Natural killer cell (primary cell): ENCODE data around the gene ALOX5. TPM values are rescaled to one million over a fixed set of nuclear protein-coding genes. Genes with fewer than 3 reads are reported as not detected.

ENCODE experiments used
- ATAC-seq, 3 donors: fragments of 150-1000 bp in 2 of 3; fragments of 200-7000 bp in 1 of 3; cut with Tn5 transposase; 1 replicate in 1 of 3; 2 replicates in 2 of 3; pipeline ENCODE4 v1.10.0; 2021; ENCODE audit warnings: mild to moderate bottlenecking in 2 of 3, moderate library complexity in 2 of 3
- DNase-seq, 2 donors: peaks; one replicate each; pipeline versions ENCODE4 v3.0.0 to v3.0.0-alpha.2; 2013 to 2021; ENCODE audit warnings: mixed read lengths in 1 of 2
- H3K27ac ChIP-seq: one replicate; pipeline ENCODE4 v1.5.1; 2013; ENCODE audit warnings: mild to moderate bottlenecking, low read length
- H3K27me3 ChIP-seq: one replicate; pipeline ENCODE4 v1.6.1; 2013; ENCODE audit warnings: low read length; ENCODE audit not compliant: control insufficient read depth, insufficient read depth
- H3K36me3 ChIP-seq: one replicate; pipeline ENCODE4 v1.6.1; 2013; ENCODE audit warnings: low read length; ENCODE audit not compliant: control insufficient read depth, insufficient read depth
- H3K4me1 ChIP-seq: one replicate; pipeline ENCODE4 v1.6.1; 2013; ENCODE audit warnings: low read length; ENCODE audit not compliant: control insufficient read depth, insufficient read depth
- H3K4me3 ChIP-seq: one replicate; pipeline ENCODE4 v1.5.1; 2013; ENCODE audit warnings: low read length
- H3K9me3 ChIP-seq: one replicate; pipeline ENCODE4 v1.6.1; 2013; ENCODE audit warnings: low read length; ENCODE audit not compliant: control insufficient read depth, insufficient read depth
- H3K27ac Mint-ChIP-seq, 2 donors: one replicate each; pipeline ENCODE4 v1.8.0; 2022; ENCODE audit warnings: mild to moderate bottlenecking in 2 of 2, mixed read lengths in 2 of 2, moderate library complexity in 1 of 2
- H3K27me3 Mint-ChIP-seq, 2 donors: one replicate each; pipeline ENCODE4 v1.8.0; 2022; ENCODE audit warnings: low read depth in 2 of 2, mixed read lengths in 2 of 2
- H3K36me3 Mint-ChIP-seq: one replicate; pipeline ENCODE4 v1.8.0; 2022; ENCODE audit warnings: mixed read lengths
- H3K4me1 Mint-ChIP-seq, 2 donors: one replicate each; pipeline ENCODE4 v1.8.0; 2022; ENCODE audit warnings: mixed read lengths in 2 of 2
- H3K4me3 Mint-ChIP-seq: one replicate; pipeline ENCODE4 v1.8.0; 2022; ENCODE audit warnings: mild to moderate bottlenecking, moderate library complexity, mixed read lengths
- H3K9me3 Mint-ChIP-seq, 2 donors: one replicate each; pipeline ENCODE4 v1.8.0; 2022; ENCODE audit warnings: mixed read lengths in 2 of 2
- WGBS: methylation state at CpG from one replicate; pipeline ENCODE4 v1.1.7; 2013; ENCODE audit warnings: missing lambda C conversion rate; ENCODE audit not compliant: insufficient coverage; 5-methylcytosine and 5-hydroxymethylcytosine counted together
- intact Hi-C: fragments of 100-400 bp; cut with micrococcal nuclease; formaldehyde crosslinking; loops from one replicate; pipeline ENCODE4 v1.14.2; 2022
- total RNA-seq, 4 donors: library from RNA; stranded (reverse); fragments of 120-200 nt in 1 of 4; gene quantifications; one replicate each; pipeline versions ENCODE4 v1.2.3 to v1.2.4, GENCODE V29; 2013 to 2022
- TF ChIP-seq, protein P1 (sequence below): fragments of 200-600 bp; IDR thresholded peaks from one replicate; pipeline ENCODE4 v1.8.0; 2022; ENCODE audit warnings: antibody characterized with exemption

Gene ALOX5
- total RNA-seq, 3 donors from 2014 or later (not counting 1 experiment from before 2014, with no cell fraction given), result 8.6 to 93.5 (median 12.4) TPM

DNA sequence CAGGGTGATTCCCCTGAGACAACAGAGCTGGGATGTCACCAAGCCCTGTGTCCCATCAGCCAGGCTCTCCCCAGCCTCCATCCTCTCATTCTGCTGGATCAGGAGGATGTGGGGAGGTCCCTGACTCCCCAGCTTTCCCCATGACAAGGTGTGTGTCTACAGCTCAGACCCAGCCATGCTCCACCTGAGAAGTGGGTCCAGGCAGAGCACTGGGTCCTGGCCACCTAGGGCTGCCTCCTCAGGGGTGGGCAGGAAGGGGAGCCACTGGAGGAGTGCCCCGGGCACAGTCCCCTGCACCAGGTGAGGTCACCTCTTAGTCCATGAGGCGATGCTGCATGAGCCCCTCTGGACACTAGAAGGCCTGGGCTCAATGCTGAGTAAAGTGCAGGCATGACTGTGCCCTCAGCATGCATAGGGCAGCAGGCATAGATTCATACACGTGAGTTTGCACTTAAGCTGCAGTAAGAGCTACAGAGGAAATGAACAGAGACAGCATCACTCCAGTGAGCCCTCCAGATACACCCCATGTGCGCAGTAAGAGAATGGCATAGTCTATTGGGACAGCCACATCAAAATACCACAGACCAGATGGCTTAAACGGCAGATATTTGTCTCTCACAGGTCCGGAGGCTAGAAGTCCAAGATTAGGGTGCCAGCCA is 48.3 kb downstream of the ALOX5 start:
- no peaks in the 10 kb centered on the region for H3K27me3 Mint-ChIP-seq
- 51% methylated on average over 6 of the region's 6 CpGs for WGBS
- TF ChIP-seq, protein P1, sequence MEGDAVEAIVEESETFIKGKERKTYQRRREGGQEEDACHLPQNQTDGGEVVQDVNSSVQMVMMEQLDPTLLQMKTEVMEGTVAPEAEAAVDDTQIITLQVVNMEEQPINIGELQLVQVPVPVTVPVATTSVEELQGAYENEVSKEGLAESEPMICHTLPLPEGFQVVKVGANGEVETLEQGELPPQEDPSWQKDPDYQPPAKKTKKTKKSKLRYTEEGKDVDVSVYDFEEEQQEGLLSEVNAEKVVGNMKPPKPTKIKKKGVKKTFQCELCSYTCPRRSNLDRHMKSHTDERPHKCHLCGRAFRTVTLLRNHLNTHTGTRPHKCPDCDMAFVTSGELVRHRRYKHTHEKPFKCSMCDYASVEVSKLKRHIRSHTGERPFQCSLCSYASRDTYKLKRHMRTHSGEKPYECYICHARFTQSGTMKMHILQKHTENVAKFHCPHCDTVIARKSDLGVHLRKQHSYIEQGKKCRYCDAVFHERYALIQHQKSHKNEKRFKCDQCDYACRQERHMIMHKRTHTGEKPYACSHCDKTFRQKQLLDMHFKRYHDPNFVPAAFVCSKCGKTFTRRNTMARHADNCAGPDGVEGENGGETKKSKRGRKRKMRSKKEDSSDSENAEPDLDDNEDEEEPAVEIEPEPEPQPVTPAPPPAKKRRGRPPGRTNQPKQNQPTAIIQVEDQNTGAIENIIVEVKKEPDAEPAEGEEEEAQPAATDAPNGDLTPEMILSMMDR, result no peak

DNA sequence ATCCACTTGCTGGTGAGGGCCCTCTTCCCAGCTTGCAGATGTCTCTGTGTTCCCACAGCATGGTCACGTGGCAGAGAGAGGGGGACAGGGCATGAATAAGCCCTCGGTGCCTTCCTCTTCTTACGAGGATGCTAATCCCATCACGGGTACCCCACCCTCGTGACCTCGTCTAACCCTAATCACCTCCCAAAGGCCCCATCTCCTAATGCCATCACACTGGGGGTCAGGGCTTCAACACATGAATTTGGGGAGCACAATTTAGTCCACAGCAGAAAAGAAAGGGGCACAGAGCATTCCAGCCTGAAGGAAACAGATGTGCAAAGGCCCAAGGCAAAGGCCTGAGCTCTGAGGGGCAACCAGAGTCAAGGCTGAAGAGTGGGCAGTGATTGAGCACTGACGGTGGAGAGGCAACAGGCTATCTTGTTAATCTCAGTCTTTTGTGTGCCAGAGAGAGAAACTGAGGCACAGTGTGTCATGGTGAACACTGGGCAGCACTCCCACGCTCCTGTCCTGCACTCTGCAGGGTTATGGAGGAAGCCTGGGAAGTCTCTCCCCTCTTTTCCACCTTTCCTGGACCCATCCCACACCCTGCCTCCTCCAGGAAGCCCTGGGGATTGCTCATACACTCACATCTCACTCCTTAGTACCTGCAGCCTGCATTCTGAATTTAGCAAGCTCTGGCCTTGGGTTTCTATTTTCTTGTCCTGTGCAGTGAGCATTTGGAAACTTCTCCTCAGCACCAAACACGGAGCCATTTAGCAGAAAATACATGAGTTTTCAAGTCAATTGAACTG is 49.0 kb downstream of the ALOX5 start:
- Mint-ChIP-seq H3K9me3 (no peaks in the 10 kb centered on the region), H3K27ac (no peak overlapping the region), H3K27me3 (peaks cover 0 to under 1% of the 10 kb centered on the region in 2 donors), H3K4me1 (peaks cover 30 to 42% of the 10 kb centered on the region in 2 donors), H3K4me3 (no peak overlapping the region), H3K36me3 (no peaks in the 10 kb centered on the region)
- no peak overlapping the region for H3K4me3 ChIP-seq
- TF ChIP-seq, protein P1, result no peak
- H3K27me3 ChIP-seq, result no peaks in the 10 kb centered on the region
- ATAC-seq (no peak), DNase-seq (no peak)
- WGBS, result 86% methylated on average over 9 of the region's 9 CpGs
- H3K4me1 ChIP-seq, result peaks cover 50% of the 10 kb centered on the region
- peak overlapping the region; percentile 75 for H3K27ac ChIP-seq
- no peaks in the 10 kb centered on the region for H3K36me3 ChIP-seq
- intact Hi-C loops, result no loop called here
- H3K9me3 ChIP-seq, result no peaks in the 10 kb centered on the region

More for the DNA sequence above, 48.3 kb downstream of the ALOX5 start:
- peak overlapping the region; percentile 75 for H3K27ac ChIP-seq
- H3K36me3 ChIP-seq, result no peaks in the 10 kb centered on the region
- peaks cover 56% of the 10 kb centered on the region for H3K4me1 ChIP-seq
- H3K4me1 Mint-ChIP-seq, result peaks cover 30 to 46% of the 10 kb centered on the region in 2 donors
- H3K27me3 ChIP-seq, result no peaks in the 10 kb centered on the region
- intact Hi-C loops, result no loop called here
- H3K27ac Mint-ChIP-seq, result peak overlapping the region in 1 of 2 donors; percentile 97
- no peaks in the 10 kb centered on the region for H3K9me3 ChIP-seq
- H3K9me3 Mint-ChIP-seq, result no peaks in the 10 kb centered on the region
- peak in 1 of 2 donors; percentile 24 for DNase-seq
- ATAC-seq, result no peak
- no peak overlapping the region for H3K4me3 Mint-ChIP-seq
- no peaks in the 10 kb centered on the region for H3K36me3 Mint-ChIP-seq
- H3K4me3 ChIP-seq, result no peak overlapping the region

DNA sequence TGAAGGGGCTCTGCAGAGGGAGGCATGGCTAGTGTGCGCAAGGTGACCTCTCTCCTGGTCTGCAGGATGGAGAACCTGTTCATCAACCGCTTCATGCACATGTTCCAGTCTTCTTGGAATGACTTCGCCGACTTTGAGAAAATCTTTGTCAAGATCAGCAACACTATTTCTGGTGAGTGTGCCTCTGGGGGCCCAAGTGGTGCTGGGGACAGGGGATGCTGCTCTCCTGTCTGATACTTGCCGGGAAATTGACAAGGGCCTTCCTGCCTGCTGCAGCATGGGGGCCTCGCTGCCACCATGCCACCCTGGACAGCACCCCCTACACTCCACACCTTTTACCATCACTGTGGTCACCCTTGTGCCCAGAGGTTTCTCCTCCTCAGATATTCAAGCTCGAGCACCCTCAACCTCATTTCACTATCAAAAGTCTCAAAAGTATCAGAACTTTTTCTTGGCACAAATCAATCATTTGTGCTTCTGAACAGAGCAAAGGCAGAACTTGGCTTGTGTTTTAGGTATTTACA is 50.0 kb downstream of the ALOX5 start:
- TF ChIP-seq, protein P1, result no peak
- WGBS, result 90% methylated on average over 7 of the region's 7 CpGs
- Mint-ChIP-seq H3K36me3 (no peaks in the 10 kb centered on the region), H3K4me1 (peaks cover 22 to 32% of the 10 kb centered on the region in 2 donors), H3K27ac (peak overlapping the region in 1 of 2 donors; percentile 37), H3K27me3 (peaks cover 0 to 8% of the 10 kb centered on the region in 2 donors), H3K4me3 (no peak overlapping the region), H3K9me3 (no peaks in the 10 kb centered on the region)
- no peaks in the 10 kb centered on the region for H3K36me3 ChIP-seq
- ATAC-seq, result no peak
- peaks cover 40% of the 10 kb centered on the region for H3K4me1 ChIP-seq
- no peaks in the 10 kb centered on the region for H3K9me3 ChIP-seq
- intact Hi-C loops, result no loop called here
- no peak overlapping the region for H3K27ac ChIP-seq
- H3K27me3 ChIP-seq, result no peaks in the 10 kb centered on the region
- DNase-seq, result no peak
- H3K4me3 ChIP-seq, result no peak overlapping the region
